CD14-positive monocyte (primary cell): ENCODE results near the gene SLC39A6. TPM values are rescaled to one million over a fixed set of nuclear protein-coding genes. Genes with fewer than 3 reads are reported as not detected.

Source experiments
- DNase-seq, 3 donors: peaks; one replicate each; pipeline ENCODE4 v3.0.0-alpha.2; 2011 to 2022
- H2AFZ ChIP-seq: 2 replicates; pipeline ENCODE4 v1.6.0; 2012; ENCODE audit warnings: mild to moderate bottlenecking, low read depth, low read length, inconsistent platforms; ENCODE audit not compliant: insufficient read depth, poor library complexity, severe bottlenecking
- H3K27ac ChIP-seq, 2 donors: 1 replicate in 1 of 2; 2 replicates in 1 of 2; pipeline ENCODE4 v1.5.1; 2012 to 2013; ENCODE audit warnings: low read length in 2 of 2, control low read depth in 1 of 2, inconsistent platforms in 1 of 2, low read depth in 1 of 2, mild to moderate bottlenecking in 1 of 2
- H3K27me3 ChIP-seq, 2 donors: one replicate each; pipeline versions ENCODE4 v1.6.0 to v1.6.1; 2011 to 2013; ENCODE audit warnings: low read length in 2 of 2; ENCODE audit not compliant: control insufficient read depth in 2 of 2, insufficient read depth in 2 of 2
- H3K36me3 ChIP-seq, 2 donors: replicated peaks in 1 of 2; 1 replicate in 1 of 2; 2 replicates in 1 of 2; pipeline versions ENCODE4 v1.5.1 to v1.6.1; 2012 to 2013; ENCODE audit warnings: low read length in 2 of 2, control low read depth in 1 of 2, inconsistent platforms in 1 of 2, mild to moderate bottlenecking in 1 of 2; ENCODE audit not compliant: insufficient read depth in 2 of 2, control insufficient read depth in 1 of 2
- H3K4me1 ChIP-seq, 2 donors: 1 replicate in 1 of 2; 2 replicates in 1 of 2; pipeline versions ENCODE4 v1.5.1 to v1.6.1; 2012 to 2013; ENCODE audit warnings: low read length in 2 of 2, control low read depth in 1 of 2, inconsistent platforms in 1 of 2, mild to moderate bottlenecking in 1 of 2, moderate library complexity in 1 of 2; ENCODE audit not compliant: insufficient read depth in 2 of 2, control insufficient read depth in 1 of 2
- H3K4me2 ChIP-seq: replicated peaks from 2 replicates; pipeline ENCODE3; 2012; ENCODE audit warnings: low read length, moderate library complexity, mild to moderate bottlenecking; ENCODE audit not compliant: poor library complexity, severe bottlenecking; ENCODE audit errors: extremely low read depth
- H3K4me3 ChIP-seq, 3 experiments: fragments of 200-600 bp in 1 of 3; sonication (generic) in 1 of 3; replicated peaks in 1 of 3; 1 replicate in 2 of 3; 2 replicates in 1 of 3; pipeline ENCODE4 v1.5.1; 2011 to 2013; ENCODE audit warnings: low read length in 3 of 3, mild to moderate bottlenecking in 3 of 3, control low read depth in 2 of 3, low read depth in 2 of 3, inconsistent platforms in 1 of 3, moderate library complexity in 1 of 3
- H3K79me2 ChIP-seq: 2 replicates; pipeline ENCODE4 v1.6.0; 2012; ENCODE audit warnings: mild to moderate bottlenecking, control low read depth, inconsistent platforms, low read length, moderate library complexity; ENCODE audit not compliant: insufficient read depth
- H3K9ac ChIP-seq: 2 replicates; pipeline ENCODE4 v1.6.0; 2017; ENCODE audit warnings: low read length, mild to moderate bottlenecking; ENCODE audit not compliant: insufficient read depth, poor library complexity, severe bottlenecking
- H3K9me3 ChIP-seq, 2 donors: replicated peaks in 1 of 2; 1 replicate in 1 of 2; 2 replicates in 1 of 2; pipeline versions ENCODE4 v1.5.1 to v1.6.1; 2012 to 2013; ENCODE audit warnings: low read length in 2 of 2, control low read depth in 1 of 2; ENCODE audit not compliant: control insufficient read depth in 1 of 2, insufficient read depth in 1 of 2
- H4K20me1 ChIP-seq: 2 replicates; pipeline ENCODE4 v1.6.0; 2012; ENCODE audit warnings: mild to moderate bottlenecking, low read length, control low read depth, moderate library complexity; ENCODE audit not compliant: insufficient read depth
- H3K27ac Mint-ChIP-seq, 7 donors: one replicate each; pipeline ENCODE4 v1.8.0; 2020; ENCODE audit warnings: mild to moderate bottlenecking in 7 of 7, mixed read lengths in 7 of 7, moderate library complexity in 6 of 7, inconsistent platforms in 2 of 7
- H3K27me3 Mint-ChIP-seq, 3 donors: one replicate each; pipeline ENCODE4 v1.8.0; 2021 to 2022; ENCODE audit warnings: low read depth in 3 of 3, mild to moderate bottlenecking in 3 of 3, mixed read lengths in 3 of 3, moderate library complexity in 3 of 3, inconsistent platforms in 1 of 3
- H3K36me3 Mint-ChIP-seq, 2 donors: one replicate each; pipeline ENCODE4 v1.8.0; 2020; ENCODE audit warnings: mixed read lengths in 2 of 2, inconsistent platforms in 1 of 2, mild to moderate bottlenecking in 1 of 2
- H3K4me1 Mint-ChIP-seq: one replicate; pipeline ENCODE4 v1.8.0; 2020; ENCODE audit warnings: mild to moderate bottlenecking, mixed read lengths
- H3K4me3 Mint-ChIP-seq, 2 donors: one replicate each; pipeline ENCODE4 v1.8.0; 2020; ENCODE audit warnings: mild to moderate bottlenecking in 2 of 2, mixed read lengths in 2 of 2, moderate library complexity in 1 of 2
- H3K9me3 Mint-ChIP-seq, 7 donors: one replicate each; pipeline ENCODE4 v1.8.0; 2020 to 2022; ENCODE audit warnings: mixed read lengths in 7 of 7, mild to moderate bottlenecking in 6 of 7, moderate library complexity in 6 of 7, inconsistent platforms in 2 of 7
- WGBS: methylation state at CpG from one replicate; pipeline ENCODE4 v1.1.5; 2013; ENCODE audit warnings: missing lambda C conversion rate; ENCODE audit not compliant: insufficient coverage; 5-methylcytosine and 5-hydroxymethylcytosine counted together
- intact Hi-C, 2 donors: fragments of 100-400 bp; cut with micrococcal nuclease; formaldehyde crosslinking; loops; one replicate each; pipeline versions ENCODE4 v1.15.0 to v1.15.1; 2023
- polyA plus RNA-seq, 3 donors: library from polyadenylated mRNA; depleted of rRNA in 1 of 3; unstranded in 2 of 3; stranded (reverse) in 1 of 3; fragments of 300-500 nt in 2 of 3; fragments of >200 nt in 1 of 3; fragmentation: Illumina TruSeq in 2 of 3; gene quantifications; 1 replicate in 2 of 3; 2 replicates in 1 of 3; pipeline ENCODE4 v1.2.3, GENCODE V29; 2012 to 2021
- TF ChIP-seq, protein P1 (sequence below): fragments of 200-600 bp; IDR thresholded peaks from one replicate; pipeline ENCODE4 v1.8.0; 2022; ENCODE audit warnings: antibody characterized with exemption, mild to moderate bottlenecking

SLC39A6 gene
- polyA plus RNA-seq, 3 donors: 13.2 to 20.1 (median 16.8) TPM

DNA sequence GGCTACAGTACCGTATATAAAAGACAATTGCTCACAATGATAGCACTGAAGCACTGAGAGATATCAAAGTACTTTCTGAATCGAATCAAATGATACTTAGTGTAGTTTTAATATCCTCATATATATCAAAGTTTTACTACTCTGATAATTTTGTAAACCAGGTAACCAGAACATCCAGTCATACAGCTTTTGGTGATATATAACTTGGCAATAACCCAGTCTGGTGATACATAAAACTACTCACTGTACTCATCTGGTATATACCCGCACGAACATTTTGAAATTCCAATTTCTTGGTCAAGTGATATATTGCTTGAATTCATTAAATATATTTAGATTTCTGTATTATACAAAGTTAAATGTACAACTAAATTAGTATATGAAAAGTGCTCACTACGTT lies 20.5 kb downstream of the SLC39A6 start:
- H4K20me1 ChIP-seq: no peaks in the 10 kb centered on the region
- Mint-ChIP-seq H3K36me3 (peaks cover 35 to 41% of the 10 kb centered on the region in 2 donors), H3K9me3 (peaks cover 0 to 3% (median 0%) of the 10 kb centered on the region in 7 donors), H3K27me3 (peaks cover 0 to 4% (median 0%) of the 10 kb centered on the region in 3 donors), H3K27ac (no peak overlapping the region), H3K4me3 (no peak overlapping the region), H3K4me1 (peaks cover 7% of the 10 kb centered on the region)
- no peaks in the 10 kb centered on the region for H3K9me3 ChIP-seq
- no peak overlapping the region for H3K9ac ChIP-seq
- intact Hi-C loops: no loop called here
- H3K79me2 ChIP-seq: no peaks in the 10 kb centered on the region
- no CpG with 5 or more reads among the region's 5 CpGs for WGBS
- DNase-seq: no peak
- no peaks in the 10 kb centered on the region for H3K4me1 ChIP-seq
- H3K27me3 ChIP-seq: no peaks in the 10 kb centered on the region
- no peak overlapping the region for H3K4me3 ChIP-seq
- no peak overlapping the region for H3K27ac ChIP-seq
- TF ChIP-seq, protein P1, sequence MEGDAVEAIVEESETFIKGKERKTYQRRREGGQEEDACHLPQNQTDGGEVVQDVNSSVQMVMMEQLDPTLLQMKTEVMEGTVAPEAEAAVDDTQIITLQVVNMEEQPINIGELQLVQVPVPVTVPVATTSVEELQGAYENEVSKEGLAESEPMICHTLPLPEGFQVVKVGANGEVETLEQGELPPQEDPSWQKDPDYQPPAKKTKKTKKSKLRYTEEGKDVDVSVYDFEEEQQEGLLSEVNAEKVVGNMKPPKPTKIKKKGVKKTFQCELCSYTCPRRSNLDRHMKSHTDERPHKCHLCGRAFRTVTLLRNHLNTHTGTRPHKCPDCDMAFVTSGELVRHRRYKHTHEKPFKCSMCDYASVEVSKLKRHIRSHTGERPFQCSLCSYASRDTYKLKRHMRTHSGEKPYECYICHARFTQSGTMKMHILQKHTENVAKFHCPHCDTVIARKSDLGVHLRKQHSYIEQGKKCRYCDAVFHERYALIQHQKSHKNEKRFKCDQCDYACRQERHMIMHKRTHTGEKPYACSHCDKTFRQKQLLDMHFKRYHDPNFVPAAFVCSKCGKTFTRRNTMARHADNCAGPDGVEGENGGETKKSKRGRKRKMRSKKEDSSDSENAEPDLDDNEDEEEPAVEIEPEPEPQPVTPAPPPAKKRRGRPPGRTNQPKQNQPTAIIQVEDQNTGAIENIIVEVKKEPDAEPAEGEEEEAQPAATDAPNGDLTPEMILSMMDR: no peak
- H3K36me3 ChIP-seq: peaks cover 24 to 42% of the 10 kb centered on the region in 2 donors
- no peak overlapping the region for H2AFZ ChIP-seq
- H3K4me2 ChIP-seq: no peak overlapping the region

DNA sequence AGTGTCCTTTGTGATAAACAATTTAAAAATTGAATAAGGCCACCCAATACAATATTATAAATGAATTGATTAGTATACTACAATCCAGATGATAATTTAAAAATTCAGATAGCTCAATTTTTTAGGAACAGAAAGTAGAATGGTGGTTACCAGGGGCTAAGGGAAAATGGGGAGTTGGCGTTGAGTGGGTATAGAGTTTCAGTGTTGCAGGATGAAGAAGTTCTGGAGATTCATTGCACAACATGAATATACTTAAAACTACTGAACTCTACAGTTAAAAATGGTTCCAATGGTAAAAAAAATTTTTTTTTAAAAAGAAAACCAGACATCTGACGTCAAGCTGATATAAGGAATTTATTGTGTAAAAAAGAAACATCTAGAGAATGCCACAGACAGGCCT lies 20.9 kb downstream of the SLC39A6 start:
- H3K27me3 Mint-ChIP-seq: peaks cover 0 to 4% (median 0%) of the 10 kb centered on the region in 3 donors
- WGBS: no CpG with 5 or more reads among the region's 2 CpGs
- no peak overlapping the region for H3K9ac ChIP-seq

More for the DNA sequence above, 20.9 kb downstream of the SLC39A6 start:
- Mint-ChIP-seq H3K4me1 (peaks cover 7% of the 10 kb centered on the region), H3K27ac (no peak overlapping the region), H3K9me3 (peaks cover 0 to 4% (median 0%) of the 10 kb centered on the region in 7 donors), H3K4me3 (no peak overlapping the region), H3K36me3 (peaks cover 32 to 41% of the 10 kb centered on the region in 2 donors)
- H3K4me3 ChIP-seq: no peak overlapping the region
- no peak overlapping the region for H3K4me2 ChIP-seq
- H3K27me3 ChIP-seq: no peaks in the 10 kb centered on the region
- no peak overlapping the region for H2AFZ ChIP-seq
- H3K9me3 ChIP-seq: no peaks in the 10 kb centered on the region
- no peak for DNase-seq
- no peaks in the 10 kb centered on the region for H3K4me1 ChIP-seq
- intact Hi-C loops: no loop called here
- no peak overlapping the region for H3K27ac ChIP-seq
- no peaks in the 10 kb centered on the region for H4K20me1 ChIP-seq
- H3K79me2 ChIP-seq: no peaks in the 10 kb centered on the region
- TF ChIP-seq, protein P1: no peak
- H3K36me3 ChIP-seq: peaks cover 20 to 37% of the 10 kb centered on the region in 2 donors
